Measurements from ENCODE around the gene TBX2. TPM values are rescaled to one million over a fixed set of nuclear protein-coding genes. Genes with fewer than 3 reads are reported as not detected.

The TBX2 gene
- total and polyA plus RNA-seq, 2 of the 13 experiments (the other 11 are each of a cell fraction or from before 2014, with no cell fraction given) = 2.8 to 15.3 TPM

- no TSS peak for BruUV-seq (replicated peaks)
- DNase-seq (ENCODE audit: low spot score) = peak; percentile 88
- no peak for TF ChIP-seq ETV6 (CRISPR knock-in tag; conservative IDR thresholded peaks at IDR 0.05)
- TF ChIP-seq HOXA7 (CRISPR knock-in tag; IDR thresholded peaks at IDR 0.05) = no peak
- no peak for TF ChIP-seq KLF9 (CRISPR knock-in tag; IDR thresholded peaks at IDR 0.05; ENCODE audit: low read depth)
- TF ChIP-seq ZBED4 (CRISPR knock-in tag; IDR thresholded peaks at IDR 0.05; ENCODE audit: borderline replicate concordance) = peak; percentile 95; the same call in 1 of the 2 replicates
- 0 out of 2 replicates have a peak, but pooled peaks have one; percentile 8 for TF ChIP-seq FOXK2 (IDR thresholded peaks at IDR 0.05)
- 0 out of 2 replicates have a peak, but pooled peaks have one; percentile 41 for TF ChIP-seq ISX (CRISPR knock-in tag; conservative IDR thresholded peaks at IDR 0.05)
- peak; percentile 82; the same call in 1 of the 2 replicates for TF ChIP-seq ZNF276 (CRISPR knock-in tag; IDR thresholded peaks at IDR 0.05; ENCODE audit: low read depth)
- TF ChIP-seq ZNF414 (CRISPR knock-in tag; IDR thresholded peaks at IDR 0.05) = no peak
- TF ChIP-seq ZNF143 (CRISPR knock-in tag; IDR thresholded peaks at IDR 0.05) = 0 out of 2 replicates have a peak, but pooled peaks have one; percentile 31
- no peak for TF ChIP-seq ZNF670 (CRISPR knock-in tag; IDR thresholded peaks at IDR 0.05; ENCODE audit: borderline replicate concordance)
- peak; percentile 66 for TF ChIP-seq ZNF501 (CRISPR knock-in tag; IDR thresholded peaks at IDR 0.05)
- 0 out of 2 replicates have a peak, but pooled peaks have one; percentile 76 for TF ChIP-seq ZNF737 (CRISPR knock-in tag; IDR thresholded peaks at IDR 0.05; ENCODE audit: borderline replicate concordance)
- TF ChIP-seq KDM5A (IDR thresholded peaks at IDR 0.05; ENCODE audit: borderline replicate concordance, low read length) = no peak
- TF ChIP-seq EED (CRISPR knock-in tag; IDR thresholded peaks at IDR 0.05) = no peak
- TF ChIP-seq GLMP (CRISPR knock-in tag; IDR thresholded peaks at IDR 0.05; ENCODE audit: borderline replicate concordance) = no peak
- no peak for TF ChIP-seq NPAS2 (CRISPR knock-in tag; IDR thresholded peaks at IDR 0.05; ENCODE audit: borderline replicate concordance)
These were observed 55.0 kb downstream of the TBX2 start for GRCh38 chr17:61454381-61455323.

More at GRCh38 chr17:61454381-61455323, 55.0 kb downstream of the TBX2 start:
- Histone ChIP-seq H3K4me1 (ENCODE audit: insufficient read depth, low read length) (peaks cover 37% of the 10 kb centered on the region), H3K4me3 (replicated peaks in 1 of 3; ENCODE audit: insufficient read depth in 1 of 3, low read depth in 2 of 3, low read length in 3 of 3) (no peak overlapping the region; a peak in 1 of 6 replicates), H3K9me3 (ENCODE audit: low read length) (no peaks in the 10 kb centered on the region), H3K27me3 (ENCODE audit: control insufficient read depth in 1 of 2, insufficient read depth in 2 of 2, low read length in 2 of 2) (no peaks in the 10 kb centered on the region), H4K20me1 (ENCODE audit: insufficient read depth, low read length) (no peaks in the 10 kb centered on the region), H3K4me2 (ENCODE audit: low read depth, low read length) (peak overlapping the region; percentile 14; the same call in 1 of the 2 replicates), H3K27ac (ENCODE audit: extremely low read length, insufficient read depth, low read length) (peak overlapping the region; percentile 15), H2AFZ (ENCODE audit: low read length) (no peak overlapping the region), H3K9ac (ENCODE audit: insufficient read depth, low read depth, low read length) (no peak overlapping the region), H3K79me2 (ENCODE audit: insufficient read depth, low read length) (no peaks in the 10 kb centered on the region), H3K36me3 (replicated peaks in 1 of 2; ENCODE audit: control insufficient read depth in 1 of 2, insufficient read depth in 2 of 2, low read length in 2 of 2) (no peaks in the 10 kb centered on the region)
- 73% methylated on average over 69 of the region's 86 CpGs for WGBS (ENCODE audit: low lambda C conversion rate)
- ChIA-PET POLR2A (no interaction called here), CTCF (ENCODE audit: low intra/inter-chr PET ratio, low total read pairs) (no interaction called here)
- in situ Hi-C loops (cut with HindIII; ENCODE audit: extremely low pct_ligation_motif_present, low pct_unique_long_range_greater_than_20kb) = no loop called here
- FAIRE-seq (peak; percentile 62), ATAC-seq (peak; percentile 85)
- intact Hi-C loops (cut with micrococcal nuclease; ENCODE audit: unreplicated experiment) = loop anchor here (1.0 to 5.0 kb wide), 2 partner anchors 27 to 38 kb away; no protein-coding TSS in a partner anchor
